ENCODE measurements around the gene TRIO.

Gene TRIO

DNA sequence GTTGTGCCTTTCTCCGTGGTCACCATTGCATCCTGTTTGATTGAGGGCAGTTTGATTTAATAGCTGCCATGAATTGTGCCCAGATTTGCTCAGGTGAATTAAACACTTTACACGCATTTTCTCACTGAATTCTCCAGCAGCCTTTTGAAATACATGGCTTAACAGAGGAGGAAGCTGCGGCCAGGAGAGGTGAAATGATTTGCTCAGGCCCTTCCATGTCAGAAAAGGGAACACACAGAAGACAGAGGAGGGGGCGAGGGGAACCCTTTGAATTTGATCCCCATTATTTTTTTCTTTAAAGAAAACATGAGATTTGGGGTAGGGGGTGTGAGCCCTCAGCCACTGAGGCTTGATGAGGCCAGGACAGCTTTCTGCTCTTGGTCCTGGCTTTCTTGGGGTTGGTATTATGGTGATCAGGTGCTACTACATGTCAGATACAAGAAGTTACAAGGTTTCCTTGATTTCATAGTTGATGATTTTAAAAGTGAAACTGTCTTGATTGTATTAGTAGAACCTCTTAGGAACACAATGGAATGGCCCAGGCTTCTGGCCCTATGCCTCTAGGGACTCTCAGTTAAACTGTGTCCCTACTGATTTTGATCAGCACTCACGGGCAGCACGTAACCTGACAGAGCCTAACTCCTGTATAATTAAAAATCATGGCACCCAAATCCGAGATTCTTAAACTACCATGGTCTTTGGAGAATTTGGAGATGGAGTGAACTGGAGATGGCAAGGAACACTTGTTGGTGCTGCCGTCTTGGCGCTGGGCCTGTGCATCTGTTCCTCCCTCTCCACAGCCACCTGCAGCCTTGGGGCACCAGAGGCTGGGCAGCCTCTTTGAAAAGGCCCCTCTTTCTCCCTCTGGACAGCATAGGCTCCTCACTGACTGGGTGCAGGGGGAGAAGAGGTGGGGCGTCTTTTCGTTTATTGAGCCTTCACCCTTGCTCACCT lies 107.9 kb downstream of the TRIO start:
- H3K9me3 Mint-ChIP-seq: peaks cover 4% of the 10 kb centered on the region
- no peaks in the 10 kb centered on the region for H3K36me3 Mint-ChIP-seq (ENCODE audit: low read depth)
- no peak overlapping the region for H3K27ac Mint-ChIP-seq
- no peaks in the 10 kb centered on the region for H3K4me1 Mint-ChIP-seq (ENCODE audit: low read depth)
- peaks cover 2% of the 10 kb centered on the region for H3K27me3 Mint-ChIP-seq (ENCODE audit: low read depth)
- DNase-seq (ENCODE audit: low spot score): no peak
- H3K4me3 Mint-ChIP-seq: no peak overlapping the region

DNA sequence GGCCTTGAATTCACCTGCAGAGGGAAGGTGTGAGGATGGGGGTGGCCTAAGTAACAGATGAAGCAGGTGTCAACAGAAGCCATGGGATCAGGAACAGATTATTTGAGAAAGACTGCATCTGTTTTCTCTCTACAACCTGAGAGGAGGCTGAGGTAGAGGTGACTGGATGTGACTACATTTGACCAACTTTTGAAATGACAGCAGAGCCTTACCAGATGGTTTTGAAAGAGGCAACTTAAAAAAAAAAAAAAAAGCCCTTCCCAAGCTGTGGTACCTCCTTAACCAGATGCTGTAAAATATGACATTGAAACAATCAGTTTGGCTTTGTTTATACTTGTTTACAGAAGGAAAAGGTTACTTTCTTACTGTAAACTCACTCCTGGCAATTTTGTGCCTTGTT lies 108.6 kb downstream of the TRIO start:
- H3K4me1 Mint-ChIP-seq (ENCODE audit: low read depth): no peaks in the 10 kb centered on the region
- no peak overlapping the region for H3K4me3 Mint-ChIP-seq
- no peak for DNase-seq (ENCODE audit: low spot score)
- H3K9me3 Mint-ChIP-seq: peaks cover 5% of the 10 kb centered on the region
- no peak overlapping the region for H3K27ac Mint-ChIP-seq
- H3K36me3 Mint-ChIP-seq (ENCODE audit: low read depth): no peaks in the 10 kb centered on the region
- H3K27me3 Mint-ChIP-seq (ENCODE audit: low read depth): peaks cover under 1% of the 10 kb centered on the region

GRCh38 chr5:14252793-14253192 lies 109.7 kb downstream of the TRIO start:
- no peaks in the 10 kb centered on the region for H3K36me3 Mint-ChIP-seq (ENCODE audit: low read depth)
- no peak for DNase-seq (ENCODE audit: low spot score)
- no peak overlapping the region for H3K4me3 Mint-ChIP-seq
- H3K27ac Mint-ChIP-seq: no peak overlapping the region
- no peaks in the 10 kb centered on the region for H3K27me3 Mint-ChIP-seq (ENCODE audit: low read depth)
- H3K9me3 Mint-ChIP-seq: peaks cover 5% of the 10 kb centered on the region
- H3K4me1 Mint-ChIP-seq (ENCODE audit: low read depth): no peaks in the 10 kb centered on the region

- H3K27ac Mint-ChIP-seq: no peak overlapping the region
- peaks cover 5% of the 10 kb centered on the region for H3K9me3 Mint-ChIP-seq
- no peaks in the 10 kb centered on the region for H3K36me3 Mint-ChIP-seq (ENCODE audit: low read depth)
- DNase-seq (ENCODE audit: low spot score): no peak
- no peak overlapping the region for H3K4me3 Mint-ChIP-seq
- no peaks in the 10 kb centered on the region for H3K4me1 Mint-ChIP-seq (ENCODE audit: low read depth)
- no peaks in the 10 kb centered on the region for H3K27me3 Mint-ChIP-seq (ENCODE audit: low read depth)
Observed at GRCh38 chr5:14254686-14255085, 111.5 kb downstream of the TRIO start.

- no peak overlapping the region for H3K4me3 Mint-ChIP-seq
- no peak for DNase-seq (ENCODE audit: low spot score)
- peaks cover 5% of the 10 kb centered on the region for H3K9me3 Mint-ChIP-seq
- H3K36me3 Mint-ChIP-seq (ENCODE audit: low read depth): no peaks in the 10 kb centered on the region
- H3K27ac Mint-ChIP-seq: no peak overlapping the region
- H3K27me3 Mint-ChIP-seq (ENCODE audit: low read depth): no peaks in the 10 kb centered on the region
- H3K4me1 Mint-ChIP-seq (ENCODE audit: low read depth): no peaks in the 10 kb centered on the region
Observed at GRCh38 chr5:14256026-14256690, 113.0 kb downstream of the TRIO start.

DNA sequence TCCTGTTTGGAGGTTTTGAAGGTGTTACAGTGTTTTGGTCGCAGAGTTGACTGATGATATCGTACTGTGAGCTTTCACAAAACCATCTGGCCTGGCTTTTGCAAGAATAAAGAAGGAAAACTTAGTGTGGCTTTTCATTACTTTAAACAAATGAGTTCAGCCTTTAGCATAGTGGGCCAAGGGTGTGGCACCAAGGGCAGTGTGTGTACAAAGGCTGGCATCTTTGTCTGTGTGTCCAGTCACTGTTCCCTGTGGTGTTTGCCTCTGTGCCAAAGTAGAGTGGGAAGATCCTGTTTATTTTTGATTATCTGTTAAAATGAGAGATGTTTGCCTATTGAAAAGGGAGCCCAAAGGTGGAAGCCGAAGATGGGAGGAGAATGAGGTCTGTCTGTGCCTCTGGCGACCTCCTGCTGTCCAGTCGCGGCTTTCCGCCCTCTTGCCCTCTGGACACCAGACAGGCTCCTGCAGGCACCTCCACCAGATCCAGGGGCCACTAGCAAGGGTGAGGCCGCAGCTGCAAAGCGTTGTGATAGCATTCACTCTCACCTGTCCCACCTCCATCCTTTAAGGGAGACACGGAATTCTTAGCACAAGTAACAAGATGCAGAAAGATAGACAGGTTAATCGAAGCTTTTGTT lies 113.7 kb downstream of the TRIO start:
- Mint-ChIP-seq H3K4me1 (ENCODE audit: low read depth) (no peaks in the 10 kb centered on the region), H3K27me3 (ENCODE audit: low read depth) (peaks cover 3% of the 10 kb centered on the region), H3K9me3 (peaks cover 5% of the 10 kb centered on the region), H3K36me3 (ENCODE audit: low read depth) (no peaks in the 10 kb centered on the region), H3K27ac (no peak overlapping the region), H3K4me3 (no peak overlapping the region)
- no peak for DNase-seq (ENCODE audit: low spot score)

GRCh38 chr5:14257995-14258403 lies 114.9 kb downstream of the TRIO start:
- H3K36me3 Mint-ChIP-seq (ENCODE audit: low read depth): no peaks in the 10 kb centered on the region
- no peak for DNase-seq (ENCODE audit: low spot score)
- no peaks in the 10 kb centered on the region for H3K4me1 Mint-ChIP-seq (ENCODE audit: low read depth)
- no peak overlapping the region for H3K4me3 Mint-ChIP-seq
- peaks cover 10% of the 10 kb centered on the region for H3K27me3 Mint-ChIP-seq (ENCODE audit: low read depth)
- H3K9me3 Mint-ChIP-seq: peaks cover 5% of the 10 kb centered on the region
- H3K27ac Mint-ChIP-seq: no peak overlapping the region

DNA sequence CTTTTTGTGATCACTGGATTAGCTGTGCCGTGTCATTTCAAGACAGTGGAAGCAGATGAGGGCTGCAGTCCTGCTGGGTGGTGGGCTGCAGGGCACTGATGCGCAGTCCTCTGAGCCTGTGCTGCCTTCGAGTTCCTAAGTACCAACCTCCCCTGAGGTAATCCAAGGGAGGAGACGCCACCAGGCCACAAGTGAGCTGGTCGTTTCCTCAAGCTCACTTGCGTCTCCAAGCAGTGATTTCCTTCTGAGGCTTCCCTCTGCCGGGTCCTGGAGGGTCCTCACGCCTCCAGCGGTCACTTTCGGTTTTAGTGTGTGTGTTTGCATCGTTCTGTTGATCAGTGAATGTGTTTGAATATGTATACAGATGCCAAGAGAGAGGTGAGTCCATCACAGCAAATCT lies 115.7 kb downstream of the TRIO start:
- Mint-ChIP-seq H3K36me3 (ENCODE audit: low read depth) (no peaks in the 10 kb centered on the region), H3K4me3 (no peak overlapping the region), H3K27ac (no peak overlapping the region), H3K9me3 (peaks cover 5% of the 10 kb centered on the region), H3K4me1 (ENCODE audit: low read depth) (no peaks in the 10 kb centered on the region), H3K27me3 (ENCODE audit: low read depth) (peaks cover 16% of the 10 kb centered on the region)
- DNase-seq (ENCODE audit: low spot score): no peak

DNA sequence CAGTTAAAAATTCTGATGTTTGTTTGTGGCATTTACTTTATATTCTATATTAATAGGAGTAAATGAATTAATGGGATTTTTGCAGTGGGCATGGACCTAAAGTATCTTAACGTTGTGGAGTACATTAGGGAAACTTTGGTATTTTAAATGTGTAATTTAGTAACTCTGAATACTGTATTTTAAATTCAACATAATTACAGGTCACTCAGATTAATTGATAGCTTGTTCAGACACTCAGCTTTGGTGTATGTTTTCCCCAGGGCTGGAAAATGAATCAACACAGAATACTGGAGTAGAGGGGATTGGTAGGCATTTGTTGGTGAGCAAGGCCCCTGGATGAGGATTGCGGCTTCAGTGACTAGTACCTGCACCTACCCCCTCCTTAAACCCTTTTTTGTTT lies 117.5 kb downstream of the TRIO start:
- Mint-ChIP-seq H3K27me3 (ENCODE audit: low read depth) (peaks cover 24% of the 10 kb centered on the region), H3K36me3 (ENCODE audit: low read depth) (no peaks in the 10 kb centered on the region), H3K27ac (no peak overlapping the region), H3K4me3 (no peak overlapping the region), H3K9me3 (peaks cover 5% of the 10 kb centered on the region), H3K4me1 (ENCODE audit: low read depth) (peaks cover 6% of the 10 kb centered on the region)
- DNase-seq (ENCODE audit: low spot score): no peak

- H3K36me3 Mint-ChIP-seq (ENCODE audit: low read depth): no peaks in the 10 kb centered on the region
- DNase-seq (ENCODE audit: low spot score): no peak
- H3K27me3 Mint-ChIP-seq (ENCODE audit: low read depth): peaks cover 26% of the 10 kb centered on the region
- H3K27ac Mint-ChIP-seq: no peak overlapping the region
- peaks cover 6% of the 10 kb centered on the region for H3K4me1 Mint-ChIP-seq (ENCODE audit: low read depth)
- H3K9me3 Mint-ChIP-seq: no peaks in the 10 kb centered on the region
- H3K4me3 Mint-ChIP-seq: no peak overlapping the region
Observed at GRCh38 chr5:14261235-14261634, 118.1 kb downstream of the TRIO start.

DNA sequence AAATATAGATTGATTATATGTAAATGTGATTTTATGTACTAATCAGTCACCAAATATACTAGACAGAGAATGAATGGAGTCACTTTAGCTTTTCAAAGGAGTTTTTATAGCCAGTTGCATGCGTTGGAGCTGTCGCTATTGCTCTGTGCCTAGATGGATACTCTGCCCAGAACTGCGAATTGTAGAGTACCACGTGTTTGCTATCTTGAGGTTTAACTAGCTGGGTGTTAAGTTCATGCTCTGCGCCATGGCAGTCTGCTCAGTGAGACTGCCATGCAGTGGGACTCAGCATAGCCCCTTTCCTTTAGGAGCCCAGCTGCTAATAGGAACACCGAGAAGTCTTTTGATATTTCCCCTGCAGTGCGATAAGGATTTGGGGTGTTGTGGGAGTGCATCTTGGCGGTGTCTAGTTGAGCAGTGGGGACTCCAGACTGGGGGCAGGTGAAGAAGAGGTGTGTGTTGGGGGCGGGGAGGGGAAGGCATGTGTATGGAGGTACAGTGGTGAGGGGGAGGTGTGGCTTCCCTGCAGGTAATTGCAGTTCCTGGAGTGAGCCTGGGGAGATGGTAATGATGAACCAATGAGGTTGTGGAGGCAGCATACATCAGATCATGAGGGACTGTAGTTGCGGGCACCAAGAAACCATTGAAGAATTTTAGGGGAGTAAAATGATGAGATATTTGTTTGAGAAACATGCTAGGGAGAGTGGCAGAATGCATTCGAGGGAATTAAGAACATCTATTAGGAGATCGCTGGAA lies 118.9 kb downstream of the TRIO start:
- no peaks in the 10 kb centered on the region for H3K9me3 Mint-ChIP-seq
- H3K36me3 Mint-ChIP-seq (ENCODE audit: low read depth): no peaks in the 10 kb centered on the region
- no peak for DNase-seq (ENCODE audit: low spot score)
- H3K27ac Mint-ChIP-seq: no peak overlapping the region
- H3K4me3 Mint-ChIP-seq: no peak overlapping the region
- peaks cover 6% of the 10 kb centered on the region for H3K4me1 Mint-ChIP-seq (ENCODE audit: low read depth)
- H3K27me3 Mint-ChIP-seq (ENCODE audit: low read depth): peaks cover 26% of the 10 kb centered on the region

DNA sequence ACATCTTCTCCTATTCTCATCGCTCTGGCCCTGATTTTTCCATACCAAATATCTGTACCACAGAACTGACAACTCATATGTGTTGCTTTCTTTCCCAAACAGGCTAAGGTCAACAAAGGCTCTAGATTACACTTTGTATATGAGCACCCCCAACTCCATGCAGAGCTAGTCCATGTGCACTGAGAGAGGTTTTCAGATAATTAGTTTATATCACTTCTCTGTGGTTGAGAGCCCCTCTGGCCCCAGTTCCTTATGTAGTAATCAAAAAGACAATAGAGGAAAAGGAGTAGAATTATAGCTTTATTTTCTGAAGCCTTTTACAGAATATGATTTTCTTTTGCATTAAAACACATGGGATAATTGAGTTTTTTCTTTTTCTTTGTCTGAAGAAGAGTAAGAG lies 120.0 kb downstream of the TRIO start:
- Mint-ChIP-seq H3K9me3 (no peaks in the 10 kb centered on the region), H3K4me1 (ENCODE audit: low read depth) (peaks cover 6% of the 10 kb centered on the region), H3K4me3 (no peak overlapping the region), H3K36me3 (ENCODE audit: low read depth) (no peaks in the 10 kb centered on the region), H3K27me3 (ENCODE audit: low read depth) (peaks cover 31% of the 10 kb centered on the region), H3K27ac (no peak overlapping the region)
- DNase-seq (ENCODE audit: low spot score): no peak

GRCh38 chr5:14263699-14264098 lies 120.6 kb downstream of the TRIO start:
- DNase-seq (ENCODE audit: low spot score): no peak
- Mint-ChIP-seq H3K27me3 (ENCODE audit: low read depth) (peaks cover 34% of the 10 kb centered on the region), H3K36me3 (ENCODE audit: low read depth) (no peaks in the 10 kb centered on the region), H3K27ac (no peak overlapping the region), H3K4me3 (no peak overlapping the region), H3K9me3 (no peaks in the 10 kb centered on the region), H3K4me1 (ENCODE audit: low read depth) (peaks cover 7% of the 10 kb centered on the region)

Data from T-helper 2 cell treated with Interferon-gamma antibody and Interleukin-4, amounts not matched to agents 5 μg/mL and 100 μg/mL, for 36 hours (primary cell).